Activated naive CD8-positive, alpha-beta T cell (primary cell): ENCODE results near the gene SP6.

ENCODE experiments used
- H3K27ac Mint-ChIP-seq: one replicate; pipeline ENCODE4 v1.8.0; 2021; ENCODE audit warnings: mixed read lengths
- H3K27me3 Mint-ChIP-seq: one replicate; pipeline ENCODE4 v1.8.0; 2021; ENCODE audit warnings: mixed read lengths
- H3K36me3 Mint-ChIP-seq: one replicate; pipeline ENCODE4 v1.8.0; 2021; ENCODE audit warnings: mixed read lengths
- H3K4me1 Mint-ChIP-seq: one replicate; pipeline ENCODE4 v1.8.0; 2021; ENCODE audit warnings: low read depth, mixed read lengths
- H3K4me3 Mint-ChIP-seq: one replicate; pipeline ENCODE4 v1.8.0; 2021; ENCODE audit warnings: mild to moderate bottlenecking, mixed read lengths
- H3K9me3 Mint-ChIP-seq: one replicate; pipeline ENCODE4 v1.8.0; 2021; ENCODE audit warnings: low read depth, mixed read lengths

The SP6 gene

DNA sequence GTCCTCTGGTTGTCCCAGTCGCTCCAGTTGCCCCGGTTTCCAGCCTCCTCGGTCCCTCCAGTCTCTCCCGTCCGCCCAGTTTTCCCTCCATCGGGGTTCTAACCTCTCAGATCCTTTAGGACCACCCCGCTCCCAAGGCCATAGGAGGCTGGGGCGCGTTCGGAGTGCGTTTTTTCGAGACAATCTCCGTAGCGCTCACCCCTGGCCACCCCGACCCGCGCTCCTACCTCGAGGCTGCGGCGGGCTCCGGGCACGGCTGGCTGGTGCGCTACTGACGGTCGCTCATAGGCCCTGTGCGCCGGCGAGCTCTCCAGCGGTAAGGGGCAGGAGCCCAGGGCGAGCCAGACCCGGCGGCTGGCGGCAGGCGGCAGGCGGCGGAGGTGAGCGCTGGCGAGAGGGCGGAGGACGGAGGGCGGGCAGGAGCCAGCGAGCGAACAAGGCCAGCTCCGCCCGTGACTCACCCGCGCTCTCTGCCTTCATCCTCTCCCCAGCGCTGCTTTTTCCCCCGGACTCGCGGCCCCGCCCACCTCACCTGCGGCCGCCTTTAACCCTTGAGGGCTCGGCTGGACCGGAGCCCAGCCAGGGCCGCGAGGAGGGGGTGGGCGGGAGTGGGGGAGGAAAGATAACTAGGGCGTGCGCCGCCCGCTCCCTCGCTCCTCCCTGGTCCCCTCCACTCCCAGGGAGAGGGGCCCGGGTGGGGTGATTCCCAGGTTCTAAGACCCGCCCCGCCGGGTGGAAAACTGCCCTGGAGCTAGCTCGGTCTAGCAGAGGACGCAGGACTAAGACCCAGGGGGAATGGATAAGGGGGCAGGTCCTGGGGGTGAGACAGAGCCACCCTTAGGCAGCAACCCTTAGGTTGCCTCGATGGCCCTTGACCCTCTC, at the start of gene SP6:
Gene SP6 (minus strand): TSS at position 472 of the 882 bp plus-strand sequence. CDS start 2,734 bp downstream, outside the sequence.
- Mint-ChIP-seq H3K4me1 (peaks cover 22% of the 10 kb centered on the region), H3K4me3 (peak within 1 kb of the TSS; percentile 66), H3K27me3 (peaks cover 50% of the 10 kb centered on the region), H3K9me3 (no peaks in the 10 kb centered on the region), H3K27ac (no peak within 1 kb of the TSS), H3K36me3 (no peaks in the 10 kb centered on the region)

DNA sequence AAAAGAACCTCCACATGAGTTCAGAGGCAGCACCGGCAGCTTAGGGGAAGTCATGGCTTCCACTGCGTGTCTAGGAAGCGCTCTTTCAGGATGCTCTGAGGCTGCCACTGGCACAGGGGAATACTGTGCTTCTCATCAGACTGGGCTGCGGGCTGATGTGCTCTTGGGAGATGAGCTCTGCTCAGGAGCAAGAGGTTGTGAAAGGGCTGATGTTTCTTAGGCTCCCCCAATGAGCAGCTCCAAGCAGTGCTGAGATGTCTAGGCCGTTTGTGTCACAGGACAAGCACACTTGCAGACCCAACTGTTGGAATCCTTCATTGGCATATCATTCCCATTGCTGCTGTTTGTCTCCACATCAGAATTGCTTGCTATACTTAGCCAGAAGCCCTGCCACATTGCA, 48.7 kb upstream of the SP6 start:
- H3K9me3 Mint-ChIP-seq, result no peaks in the 10 kb centered on the region
- H3K36me3 Mint-ChIP-seq, result peaks cover 9% of the 10 kb centered on the region
- H3K4me1 Mint-ChIP-seq, result peaks cover 46% of the 10 kb centered on the region
- no peak overlapping the region for H3K4me3 Mint-ChIP-seq
- no peak overlapping the region for H3K27ac Mint-ChIP-seq
- no peaks in the 10 kb centered on the region for H3K27me3 Mint-ChIP-seq

DNA sequence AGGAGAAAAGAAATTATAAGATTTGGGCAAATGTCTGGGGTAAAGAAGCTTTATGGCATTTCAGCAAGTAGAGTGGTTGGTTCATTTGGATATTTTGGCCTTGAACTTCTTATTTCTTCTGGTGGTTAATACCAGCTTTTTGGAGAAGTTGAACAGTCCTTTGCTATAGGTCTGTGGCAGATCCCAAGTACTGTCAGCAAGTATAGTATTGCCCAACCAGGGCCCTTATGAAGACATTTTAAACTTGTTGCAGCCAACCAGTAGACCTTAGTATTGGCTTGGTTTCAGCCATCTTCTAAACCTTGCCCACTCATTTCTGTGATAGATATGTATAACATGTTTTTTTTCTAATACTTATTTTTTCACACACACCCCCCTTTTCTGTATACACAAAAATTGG, 47.3 kb upstream of the SP6 start:
- no peak overlapping the region for H3K4me3 Mint-ChIP-seq
- H3K36me3 Mint-ChIP-seq, result peaks cover 6% of the 10 kb centered on the region
- no peaks in the 10 kb centered on the region for H3K27me3 Mint-ChIP-seq
- H3K27ac Mint-ChIP-seq, result no peak overlapping the region
- H3K4me1 Mint-ChIP-seq, result peaks cover 50% of the 10 kb centered on the region
- H3K9me3 Mint-ChIP-seq, result no peaks in the 10 kb centered on the region

DNA sequence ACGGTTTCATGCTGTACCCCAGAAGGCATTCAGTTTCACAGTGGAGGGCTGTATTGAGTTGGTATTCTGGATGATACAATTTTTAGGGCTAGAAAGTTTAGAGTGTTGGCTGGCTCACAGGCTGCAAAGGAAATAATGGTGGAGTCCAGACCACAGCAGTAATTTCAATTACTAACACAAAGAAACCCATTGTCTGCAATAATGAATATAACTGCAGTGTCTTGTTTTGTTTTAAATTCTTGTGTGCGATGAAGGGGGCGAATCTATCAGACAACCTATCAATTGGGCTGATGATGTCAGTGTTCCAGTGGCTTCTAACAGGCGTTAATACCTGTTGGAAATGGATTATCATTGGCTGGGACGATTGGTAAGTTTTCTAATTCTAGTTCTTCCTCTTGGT, 46.6 kb upstream of the SP6 start:
- Mint-ChIP-seq H3K27me3 (no peaks in the 10 kb centered on the region), H3K4me3 (peak overlapping the region; percentile 94), H3K4me1 (peaks cover 50% of the 10 kb centered on the region), H3K36me3 (peaks cover 6% of the 10 kb centered on the region), H3K27ac (no peak overlapping the region), H3K9me3 (no peaks in the 10 kb centered on the region)

DNA sequence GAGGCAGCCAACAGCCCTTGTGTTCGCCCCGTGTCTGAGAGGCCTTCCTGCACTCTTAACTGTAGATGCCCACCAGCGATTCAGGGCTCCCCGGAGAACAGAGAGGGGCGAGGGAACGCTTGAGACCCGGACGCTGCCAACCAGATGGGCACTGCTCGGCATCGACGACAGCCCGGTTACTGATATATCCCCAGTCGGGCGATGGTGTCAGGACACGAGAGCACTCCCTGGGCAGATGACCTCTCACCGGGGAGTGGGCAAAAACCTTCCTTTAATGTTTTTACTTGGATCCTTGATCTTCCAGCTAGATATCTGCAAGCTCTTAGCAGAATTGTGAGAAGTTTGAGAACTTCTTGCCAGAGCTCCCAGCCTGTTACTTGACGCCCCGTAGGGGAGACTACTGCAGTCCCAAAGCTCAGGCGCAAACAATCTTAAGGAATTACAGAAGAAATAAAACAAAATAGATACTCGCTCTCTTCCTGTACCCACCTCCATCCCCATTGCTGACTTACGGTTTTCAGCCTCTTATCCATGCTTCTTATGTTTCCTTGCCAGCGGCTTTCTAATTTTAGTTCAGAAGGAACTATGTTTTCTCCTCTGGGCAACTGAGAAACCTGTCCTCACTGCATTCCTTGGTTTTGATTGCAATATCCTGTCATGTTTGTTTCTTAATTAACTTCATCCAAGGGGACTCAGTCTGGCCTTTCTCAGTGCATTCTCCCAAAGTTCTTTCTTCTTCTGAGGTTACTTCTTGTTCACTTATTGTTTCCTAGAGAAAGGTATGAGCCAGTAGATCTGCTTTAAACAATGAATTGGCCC, 45.9 kb upstream of the SP6 start:
- peaks cover 44% of the 10 kb centered on the region for H3K4me1 Mint-ChIP-seq

DNA sequence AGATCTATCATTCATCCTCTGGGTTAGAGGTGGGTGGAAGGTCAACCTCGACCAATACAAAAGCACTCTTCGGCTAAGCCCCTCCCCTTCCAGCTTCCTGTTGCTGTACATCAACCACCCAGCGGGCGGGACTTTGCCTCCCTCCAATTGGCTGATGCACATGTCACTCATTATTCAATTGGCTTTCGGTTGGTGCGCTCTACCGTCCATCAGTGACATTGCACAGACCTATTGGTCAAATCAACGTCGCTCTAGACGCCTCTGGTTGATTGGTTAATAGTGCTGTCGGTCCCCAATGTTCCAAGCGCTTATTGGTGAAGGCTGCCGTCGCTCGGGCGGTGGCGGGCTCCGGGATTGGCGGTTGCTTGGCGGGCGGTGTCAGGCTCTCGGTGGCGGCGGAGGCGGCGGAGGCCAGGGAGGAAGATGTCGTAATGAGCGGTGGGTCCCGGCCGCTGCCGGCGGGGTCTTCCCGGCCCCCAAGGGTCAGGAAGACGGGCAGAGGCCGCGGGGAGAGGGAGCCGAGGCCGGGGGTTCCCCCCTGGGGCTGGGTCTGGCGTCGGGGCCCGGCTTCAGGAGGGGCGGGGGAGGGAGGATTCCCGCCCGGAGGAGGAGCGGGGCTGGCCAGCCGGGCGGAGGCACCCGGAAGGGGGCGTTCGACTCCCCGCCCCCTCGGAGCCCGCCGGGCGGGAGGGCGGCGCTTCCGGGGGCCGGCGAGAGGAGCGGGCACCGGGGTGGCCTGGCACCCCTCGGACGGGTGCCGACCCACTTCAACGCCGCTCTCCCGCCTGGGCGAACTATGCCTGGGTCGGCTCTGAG, 45.1 kb upstream of the SP6 start, which contains the start of gene SP2:
Gene SP2 (plus strand): TSS at position 381 of the 816 bp plus-strand sequence. CDS start 51 bp downstream, at position 432.
- peak within 1 kb of the TSS; percentile 97 for H3K4me3 Mint-ChIP-seq
- H3K9me3 Mint-ChIP-seq, result no peaks in the 10 kb centered on the region
- H3K27ac Mint-ChIP-seq, result peak within 1 kb of the TSS; percentile 96
- peaks cover 3% of the 10 kb centered on the region for H3K36me3 Mint-ChIP-seq
- peaks cover 40% of the 10 kb centered on the region for H3K4me1 Mint-ChIP-seq
- H3K27me3 Mint-ChIP-seq, result no peaks in the 10 kb centered on the region

More for the DNA sequence above, 45.9 kb upstream of the SP6 start:
- Mint-ChIP-seq H3K9me3 (no peaks in the 10 kb centered on the region), H3K4me3 (peak overlapping the region; percentile 94), H3K36me3 (peaks cover 3% of the 10 kb centered on the region), H3K27me3 (no peaks in the 10 kb centered on the region), H3K27ac (peak overlapping the region; percentile 95)

DNA sequence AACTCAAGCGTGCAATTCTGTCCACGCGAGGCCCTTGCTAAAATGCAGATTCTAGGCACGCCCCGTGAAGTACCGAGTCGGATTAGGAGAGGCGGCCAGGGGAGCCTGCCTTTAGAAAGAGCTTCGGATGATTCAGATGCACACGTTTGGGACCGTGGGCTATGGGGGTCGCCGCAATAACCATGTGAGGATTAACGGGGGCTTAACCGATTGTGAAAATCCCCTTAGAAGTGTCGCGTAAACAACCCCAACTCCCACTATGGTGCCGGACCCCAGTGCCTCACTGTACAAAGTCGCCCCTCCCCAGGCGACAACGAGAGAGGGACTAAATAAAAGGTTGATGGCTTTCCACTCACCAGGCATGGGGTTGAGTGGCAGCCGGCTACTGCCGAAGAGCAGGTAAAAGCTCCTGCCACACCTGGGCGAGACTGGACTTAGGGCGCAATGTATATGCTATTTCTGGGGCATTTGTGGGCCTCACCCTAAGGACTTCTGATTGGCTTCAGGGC, 44.4 kb upstream of the SP6 start:
- H3K27me3 Mint-ChIP-seq, result no peaks in the 10 kb centered on the region
- peak overlapping the region; percentile 96 for H3K27ac Mint-ChIP-seq
- H3K4me3 Mint-ChIP-seq, result peak overlapping the region; percentile 97
- H3K9me3 Mint-ChIP-seq, result no peaks in the 10 kb centered on the region
- H3K36me3 Mint-ChIP-seq, result peaks cover 3% of the 10 kb centered on the region
- peaks cover 37% of the 10 kb centered on the region for H3K4me1 Mint-ChIP-seq

DNA sequence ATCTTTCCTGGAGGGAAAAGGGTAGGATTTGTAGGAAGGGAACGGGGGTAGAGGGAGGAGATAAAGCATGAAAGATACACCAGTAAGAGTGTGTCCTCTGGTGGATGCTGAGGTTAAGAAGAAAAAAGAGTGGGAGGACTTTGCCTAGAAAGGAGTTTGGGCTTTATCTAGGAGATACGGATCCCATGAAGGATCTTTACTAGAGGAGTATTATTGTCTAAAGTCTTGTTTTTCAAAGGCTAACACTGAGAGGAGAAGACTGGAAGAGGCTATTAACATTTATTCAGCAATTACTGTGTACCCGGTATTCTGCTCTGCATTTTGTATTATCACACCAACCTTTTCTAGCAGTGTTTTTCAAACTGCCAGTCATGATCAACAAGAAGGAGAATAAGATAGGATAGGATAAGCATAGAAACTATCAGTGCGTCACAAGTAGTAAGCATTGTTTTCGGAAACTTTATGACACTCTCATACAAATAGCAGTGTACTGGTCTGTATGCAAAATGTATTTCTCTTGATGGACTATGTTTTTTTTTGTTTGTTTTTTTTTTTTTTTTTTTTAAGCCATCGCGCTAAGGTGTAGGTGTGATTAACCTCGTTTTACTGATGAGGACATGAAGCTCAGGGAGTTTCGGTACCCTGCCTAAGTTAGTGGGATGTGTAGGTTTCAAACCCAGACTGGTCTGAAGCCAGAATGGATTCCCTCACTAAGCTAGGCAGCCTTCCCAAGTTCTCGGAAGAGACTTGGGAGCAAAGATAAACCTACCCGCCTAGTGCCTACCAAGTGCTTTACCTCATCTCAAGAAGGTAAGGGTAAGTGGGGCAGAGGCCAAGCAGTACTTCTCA, 43.8 kb upstream of the SP6 start:
- H3K4me1 Mint-ChIP-seq, result peaks cover 34% of the 10 kb centered on the region

DNA sequence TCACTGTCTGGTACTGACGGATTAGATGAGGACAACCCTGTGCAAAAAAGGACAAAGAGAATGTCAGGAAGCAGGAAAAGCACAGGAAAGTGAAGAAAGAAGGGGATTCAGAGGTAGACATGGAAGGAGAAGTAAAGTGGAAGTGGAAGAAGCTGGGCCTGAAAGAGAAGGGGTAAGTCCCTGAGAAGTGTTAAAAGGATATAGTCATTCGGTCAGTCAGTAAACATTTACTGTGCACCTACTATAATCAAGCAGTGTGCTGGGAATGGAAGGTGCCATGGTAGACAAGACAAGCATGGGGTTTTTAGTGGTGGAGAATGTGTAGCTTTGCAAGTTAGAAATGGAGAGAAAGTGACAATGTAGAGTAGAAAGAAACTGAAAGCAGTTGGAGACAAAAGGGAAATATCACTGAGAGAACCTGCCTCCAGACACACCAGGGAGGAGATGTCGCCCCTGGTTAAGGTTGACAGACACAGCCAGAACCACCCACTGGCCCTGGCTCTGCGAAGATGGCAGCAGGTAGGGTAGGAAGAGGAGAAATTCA, 40.7 kb upstream of the SP6 start:
- Mint-ChIP-seq H3K36me3 (no peaks in the 10 kb centered on the region), H3K4me3 (no peak overlapping the region), H3K4me1 (peaks cover 14% of the 10 kb centered on the region), H3K27me3 (no peaks in the 10 kb centered on the region), H3K27ac (no peak overlapping the region), H3K9me3 (no peaks in the 10 kb centered on the region)

More for the DNA sequence above, 43.8 kb upstream of the SP6 start:
- Mint-ChIP-seq H3K27ac (peak overlapping the region; percentile 96), H3K9me3 (no peaks in the 10 kb centered on the region), H3K27me3 (no peaks in the 10 kb centered on the region), H3K36me3 (no peaks in the 10 kb centered on the region), H3K4me3 (peak overlapping the region; percentile 97)

DNA sequence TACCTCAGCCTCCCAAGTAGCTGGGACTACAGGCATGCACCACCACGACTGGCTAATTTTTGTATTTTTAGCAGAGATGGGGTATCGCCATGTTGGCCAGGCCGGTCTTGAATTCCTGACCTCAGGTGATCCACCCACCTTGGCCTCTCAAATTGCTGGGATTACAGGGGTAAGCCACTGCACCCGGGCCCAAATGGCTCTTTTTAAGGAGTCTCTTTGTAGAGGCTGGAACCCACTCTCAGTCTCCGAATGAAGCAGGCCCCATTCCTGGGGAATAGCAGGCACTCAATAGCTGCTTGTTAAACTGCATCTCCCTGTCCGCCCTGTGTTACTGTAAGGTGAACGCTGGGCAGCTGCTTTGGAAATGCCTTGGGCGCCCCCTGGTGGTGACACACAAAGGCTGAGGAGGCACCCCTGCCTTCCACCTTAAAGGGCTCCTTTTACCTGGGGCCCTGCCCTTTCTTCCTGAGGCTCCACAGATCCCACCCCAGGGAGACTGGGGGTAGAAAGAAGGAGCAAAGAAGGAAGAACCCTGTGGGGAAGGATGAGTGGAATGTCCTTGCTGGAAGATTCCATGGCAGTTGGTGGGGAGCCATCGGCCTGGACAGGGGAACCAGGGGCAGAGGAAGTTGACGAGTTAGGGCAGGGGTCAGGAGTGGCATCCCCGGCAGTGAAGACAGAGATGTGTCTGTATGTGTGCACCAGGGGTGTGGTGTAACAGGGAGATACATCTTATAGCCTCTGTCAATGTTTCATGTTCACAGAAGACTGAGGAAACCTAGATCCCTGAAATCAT, 39.0 kb upstream of the SP6 start:
- H3K27me3 Mint-ChIP-seq, result no peaks in the 10 kb centered on the region
- no peaks in the 10 kb centered on the region for H3K9me3 Mint-ChIP-seq
- peaks cover 26% of the 10 kb centered on the region for H3K4me1 Mint-ChIP-seq
- no peaks in the 10 kb centered on the region for H3K36me3 Mint-ChIP-seq
- no peak overlapping the region for H3K4me3 Mint-ChIP-seq
- no peak overlapping the region for H3K27ac Mint-ChIP-seq

DNA sequence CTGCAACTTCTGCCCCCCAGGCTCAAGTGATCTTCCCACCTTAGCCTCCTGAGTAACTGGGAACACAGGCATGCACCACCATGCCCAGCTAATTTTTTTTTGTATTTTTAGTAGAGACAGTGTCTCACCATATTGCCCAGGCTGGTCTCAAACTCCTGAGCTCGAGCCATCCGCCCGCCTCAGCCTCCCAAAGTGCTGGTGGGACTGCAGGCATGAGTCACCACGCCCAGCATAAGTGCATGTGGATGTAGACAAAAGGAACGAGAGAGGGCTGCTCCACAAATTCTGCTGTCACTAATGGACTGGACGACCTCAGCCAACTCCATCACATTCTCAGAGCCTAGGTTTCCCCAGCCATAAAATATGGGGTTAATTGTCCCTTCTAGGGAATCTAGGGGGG, 37.3 kb upstream of the SP6 start:
- H3K36me3 Mint-ChIP-seq, result no peaks in the 10 kb centered on the region

DNA sequence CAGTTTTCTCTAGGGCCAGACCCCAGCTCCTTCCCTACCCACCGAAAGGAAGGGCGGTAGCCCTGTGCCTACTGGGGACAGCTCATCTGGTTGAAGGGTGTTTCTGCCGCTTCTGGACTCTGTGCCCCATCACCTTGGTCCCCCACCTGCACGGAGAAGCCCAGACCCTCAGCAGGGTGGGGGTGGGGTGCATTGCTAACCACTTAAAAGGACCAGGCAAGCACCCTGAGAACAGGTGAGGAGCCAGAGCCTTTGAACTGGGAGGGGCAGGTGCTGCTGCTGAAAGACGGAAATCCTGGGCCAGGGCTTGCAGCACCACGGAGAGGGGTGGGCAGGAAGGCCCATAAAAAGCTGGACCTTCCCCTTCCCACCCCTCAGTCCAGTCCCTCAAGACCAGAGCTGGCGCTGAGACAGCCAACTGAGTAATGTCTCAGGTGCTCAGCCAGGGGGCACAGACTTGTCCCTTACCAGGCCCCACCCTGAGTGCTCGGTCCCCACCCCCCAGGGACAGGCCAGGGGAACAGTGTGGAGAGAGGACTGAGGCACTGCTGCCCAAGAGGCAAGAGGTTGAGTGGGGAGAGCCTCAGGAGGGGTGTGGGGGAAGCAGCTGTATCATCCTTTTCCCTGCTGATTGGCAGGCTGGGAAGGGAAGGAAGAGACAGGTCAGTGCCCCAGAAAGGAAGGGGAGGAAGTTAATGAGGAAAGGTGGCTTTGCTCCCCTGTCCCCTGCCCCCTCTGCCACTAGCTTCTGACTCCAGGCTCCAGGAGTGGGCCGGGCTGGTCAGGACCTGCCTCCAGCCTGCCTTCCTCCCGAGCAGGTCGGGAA, 34.2 kb upstream of the SP6 start:
- Mint-ChIP-seq H3K9me3 (no peaks in the 10 kb centered on the region), H3K27me3 (no peaks in the 10 kb centered on the region), H3K36me3 (no peaks in the 10 kb centered on the region), H3K4me3 (no peak overlapping the region), H3K27ac (no peak overlapping the region), H3K4me1 (peaks cover 36% of the 10 kb centered on the region)

More for the DNA sequence above, 37.3 kb upstream of the SP6 start:
- Mint-ChIP-seq H3K4me1 (peaks cover 31% of the 10 kb centered on the region), H3K4me3 (no peak overlapping the region), H3K27ac (no peak overlapping the region), H3K9me3 (no peaks in the 10 kb centered on the region), H3K27me3 (no peaks in the 10 kb centered on the region)
